ENCODE data around the gene ATE1.
"Not testable (repeated sequence)": the region's sequence is repeated elsewhere in the genome, so short reads cannot be mapped to it uniquely, and the experiment has no call there.

Gene ATE1

GRCh38 chr10:121831777-121832176, 96.1 kb downstream of the ATE1 start:
- no peak for DNase-seq (ENCODE audit: low read depth)

DNA sequence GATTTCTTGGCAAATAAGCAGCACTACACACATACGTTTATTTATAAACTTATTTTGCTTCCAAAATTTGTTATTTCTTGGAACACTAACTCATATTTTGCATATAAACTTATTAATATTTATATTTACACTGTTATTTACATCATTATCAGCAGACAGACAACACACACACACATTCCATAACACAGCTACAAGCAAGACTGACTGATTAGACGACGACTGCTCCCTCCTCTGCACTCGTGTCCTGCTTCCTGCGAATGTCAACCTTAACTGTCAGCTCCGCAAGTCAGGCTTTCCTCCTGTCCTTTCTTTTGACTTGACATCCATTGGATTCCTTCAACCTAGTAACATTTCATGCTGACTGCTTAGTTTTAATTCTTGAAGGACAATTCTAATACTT, 96.6 kb downstream of the ATE1 start:
- no peak for DNase-seq (ENCODE audit: low read depth)

- DNase-seq (ENCODE audit: low read depth): no peak
These were observed 97.7 kb downstream of the ATE1 start for GRCh38 chr10:121830101-121830500.

DNA sequence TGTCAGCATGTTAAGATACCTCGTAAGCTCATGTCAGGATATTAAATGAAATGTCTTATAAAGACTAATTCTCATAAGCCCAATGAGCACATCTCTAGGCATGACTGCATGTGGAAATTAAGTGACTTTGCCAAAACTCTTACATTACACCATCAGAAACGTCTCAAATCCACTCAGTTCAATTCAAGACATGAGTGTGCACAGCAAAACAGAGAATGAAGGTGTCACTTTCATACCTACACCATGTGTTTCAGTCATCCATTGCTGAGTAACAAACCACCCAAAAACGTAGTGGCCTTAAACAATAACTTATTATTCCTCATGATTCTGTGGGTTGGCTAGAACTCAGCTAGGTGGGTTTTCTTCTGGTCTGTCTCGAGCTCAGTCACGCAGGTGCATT, 99.8 kb downstream of the ATE1 start:
- no peak for DNase-seq (ENCODE audit: low read depth)

GRCh38 chr10:121826773-121827172, 101.1 kb downstream of the ATE1 start:
- DNase-seq (ENCODE audit: low read depth): not testable (repeated sequence)

GRCh38 chr10:121823993-121824463, 103.8 kb downstream of the ATE1 start:
- DNase-seq (ENCODE audit: low read depth): no peak

DNA sequence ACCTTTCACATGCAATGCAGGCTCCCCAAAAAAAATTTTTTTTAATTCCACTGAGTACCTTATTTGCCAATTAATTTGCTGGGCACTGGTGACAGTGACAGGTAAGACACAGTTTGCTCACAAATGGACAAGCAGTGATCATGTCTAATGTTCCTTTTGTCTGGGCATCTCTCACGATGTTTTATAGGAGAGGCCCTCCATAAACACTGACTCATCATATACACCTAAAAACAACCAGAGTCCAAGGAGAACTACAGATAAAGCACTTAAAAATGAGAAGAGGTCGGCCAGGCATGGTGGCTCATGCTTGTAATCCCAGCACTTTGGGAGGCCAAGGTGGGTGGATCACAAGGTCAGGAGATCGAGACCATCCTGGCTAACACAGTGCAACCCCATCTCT, 105.1 kb downstream of the ATE1 start:
- DNase-seq (ENCODE audit: low read depth): no peak

GRCh38 chr10:121822180-121822579, 105.7 kb downstream of the ATE1 start:
- no peak for DNase-seq (ENCODE audit: low read depth)

DNA sequence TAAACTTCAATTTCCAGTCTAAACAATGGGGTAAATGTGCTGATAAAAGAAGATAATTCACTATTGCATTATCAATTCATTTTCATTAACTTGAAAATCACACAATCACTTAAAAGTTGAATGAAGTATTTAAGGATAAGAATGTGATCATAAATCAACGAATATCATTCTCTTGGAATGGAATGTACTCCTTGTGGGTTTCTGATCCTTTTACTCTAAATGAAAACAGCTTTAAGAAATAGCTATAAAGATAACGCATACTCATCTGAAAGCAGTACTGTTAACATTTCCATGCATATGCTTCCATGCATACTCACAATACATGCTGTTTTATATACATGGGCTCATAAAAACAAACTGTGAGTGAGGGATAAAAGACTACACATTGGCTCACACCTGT, 108.8 kb downstream of the ATE1 start:
- no peak for DNase-seq (ENCODE audit: low read depth)

- no peak for DNase-seq (ENCODE audit: low read depth)
These were observed 109.2 kb downstream of the ATE1 start for GRCh38 chr10:121818599-121818998.

GRCh38 chr10:121816197-121816596, 111.6 kb downstream of the ATE1 start:
- no peak for DNase-seq (ENCODE audit: low read depth)

- no peak for DNase-seq (ENCODE audit: low read depth)
These were observed 114.0 kb downstream of the ATE1 start for GRCh38 chr10:121813857-121814256.

DNA sequence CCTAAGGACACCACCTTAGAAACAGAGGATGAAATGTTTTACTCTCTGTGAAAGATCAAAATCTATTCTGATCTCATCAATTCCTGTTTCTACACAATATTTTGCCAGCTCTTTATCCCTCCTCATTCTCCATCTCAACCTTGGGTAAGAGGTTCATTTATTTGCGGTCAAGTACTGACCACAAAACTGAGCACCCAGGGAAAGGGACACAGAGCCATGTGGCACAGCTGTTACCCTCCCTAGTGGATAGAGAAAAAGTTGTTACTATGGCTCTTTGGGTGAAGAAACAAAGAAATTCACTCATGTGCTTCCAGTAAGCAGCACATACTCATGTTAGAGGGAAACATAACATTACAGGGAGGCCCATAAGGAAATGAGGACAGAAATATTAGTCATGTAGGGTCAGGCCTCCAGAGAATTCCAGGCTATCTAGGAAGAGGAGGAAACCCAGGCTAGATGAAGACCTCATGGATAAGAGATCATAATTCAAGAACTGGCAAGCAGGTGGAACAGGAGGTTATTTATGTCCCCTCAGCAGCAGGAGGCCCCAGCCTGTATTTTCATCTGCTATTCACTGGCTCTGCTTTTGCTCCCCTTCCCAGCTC, 114.5 kb downstream of the ATE1 start:
- DNase-seq (ENCODE audit: low read depth): no peak

- DNase-seq (ENCODE audit: low read depth): no peak
These were observed 115.8 kb downstream of the ATE1 start for GRCh38 chr10:121812031-121812430.

GRCh38 chr10:121811386-121811785, 116.4 kb downstream of the ATE1 start:
- no peak for DNase-seq (ENCODE audit: low read depth)

GRCh38 chr10:121808835-121809234, 119.0 kb downstream of the ATE1 start:
- no peak for DNase-seq (ENCODE audit: low read depth)

DNA sequence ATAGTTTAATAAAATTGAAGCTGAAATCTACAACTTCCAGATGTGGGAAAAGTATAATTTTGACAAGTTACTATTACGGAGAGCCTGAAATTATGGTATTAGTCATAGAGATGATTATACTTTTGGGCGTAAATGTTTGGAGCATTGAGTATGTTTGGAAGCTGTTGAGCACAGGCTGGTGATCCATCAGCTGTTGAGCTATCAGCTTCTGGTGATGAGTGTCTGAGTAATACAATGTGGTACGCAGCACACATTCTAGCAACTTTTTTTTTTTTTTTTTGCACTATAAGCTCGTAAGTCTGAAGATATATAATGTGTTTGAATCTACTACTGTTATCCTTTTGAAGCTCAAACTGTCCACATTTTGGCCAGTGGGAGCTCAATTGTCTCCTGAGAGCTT, 123.4 kb downstream of the ATE1 start:
- no peak for DNase-seq (ENCODE audit: low read depth)

- DNase-seq (ENCODE audit: low read depth): no peak
These were observed 124.2 kb downstream of the ATE1 start for GRCh38 chr10:121803611-121804010.

GRCh38 chr10:121800831-121801230, 127.0 kb downstream of the ATE1 start:
- no peak for DNase-seq (ENCODE audit: low read depth)

- DNase-seq (ENCODE audit: low read depth): no peak
These were observed 127.7 kb downstream of the ATE1 start for GRCh38 chr10:121800146-121800545.

- no peak for DNase-seq (ENCODE audit: low read depth)
These were observed 130.3 kb downstream of the ATE1 start for GRCh38 chr10:121797490-121797889.

DNA sequence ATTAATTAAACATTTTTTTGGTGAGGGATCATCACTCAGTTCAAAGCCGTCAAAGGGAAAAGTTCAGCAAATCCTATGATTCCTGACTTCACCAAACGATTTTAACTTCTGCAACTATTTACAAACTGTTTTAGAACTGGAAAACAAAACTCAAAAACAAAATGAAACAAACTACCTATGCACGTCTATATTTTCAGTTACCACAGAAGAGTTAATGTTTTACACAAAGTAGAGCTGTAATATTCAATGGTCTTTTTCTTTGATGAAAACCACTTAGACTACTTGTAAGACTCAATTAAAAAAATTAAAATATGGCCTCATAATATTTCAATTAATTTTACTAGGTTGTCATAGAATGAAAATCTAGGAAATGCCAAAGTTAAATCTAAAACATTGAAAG, 131.5 kb downstream of the ATE1 start:
- no peak for DNase-seq (ENCODE audit: low read depth)

DNA sequence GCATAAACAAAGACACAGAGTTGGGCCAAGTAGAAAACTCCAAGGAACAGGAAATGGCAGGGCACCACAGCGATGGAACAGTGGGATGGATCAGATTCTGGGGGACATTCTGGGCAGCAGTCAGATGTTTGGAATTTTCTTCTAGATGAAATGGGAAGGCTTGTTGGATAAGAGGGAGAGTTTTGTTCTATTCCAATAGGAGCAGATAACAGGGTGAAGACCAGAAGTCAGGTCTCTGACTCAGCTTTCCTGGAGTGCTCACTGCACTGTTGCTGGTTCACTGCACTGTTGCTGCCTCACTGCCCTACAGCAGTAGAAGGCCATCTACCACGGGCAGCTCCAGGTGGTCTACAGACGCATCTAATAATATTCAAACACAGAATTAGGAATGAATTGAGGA, 135.6 kb downstream of the ATE1 start:
- DNase-seq (ENCODE audit: low read depth): no peak

DNA sequence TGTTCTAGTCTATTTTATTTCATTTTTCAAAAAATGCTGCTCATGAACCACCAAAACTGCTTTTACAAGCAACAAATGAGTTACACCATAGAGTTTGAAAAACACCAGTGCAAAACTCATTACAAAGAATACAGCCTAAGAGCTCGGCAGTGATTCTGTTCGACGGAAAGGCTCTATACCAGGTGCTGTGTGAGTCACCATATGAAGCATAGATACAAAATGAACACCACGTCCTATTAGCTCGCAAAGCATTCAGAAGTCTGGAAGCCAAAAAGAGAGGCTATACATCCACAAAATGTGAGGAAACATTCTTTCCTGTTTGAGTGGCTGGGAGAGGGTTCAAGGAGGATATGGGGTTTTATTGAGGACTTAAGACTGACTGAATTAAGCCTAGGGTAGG, 136.1 kb downstream of the ATE1 start:
- no peak for DNase-seq (ENCODE audit: low read depth)

- DNase-seq (ENCODE audit: low read depth): no peak
These were observed 139.1 kb downstream of the ATE1 start for GRCh38 chr10:121788717-121789116.

All from activated T-helper 1 cell treated with Interleukin-2 at 50 U/mL for 16 hours (primary cell).